ENCODE data around the gene GALK1. TPM values are rescaled to one million over a fixed set of nuclear protein-coding genes. Genes with fewer than 3 reads are reported as not detected.
A peak's percentile ranks its signal among the peaks of the same experiment; 100 is the strongest.

Gene GALK1
- total RNA-seq, 4 donors from 2014 or later, result 15.9 to 51.5 (median 28.5) TPM

- TF ChIP-seq CTCF (IDR thresholded peaks at IDR 0.05), result no peak
Observed at GRCh38 chr17:75776386-75777295, 11.6 kb upstream of the GALK1 start.

GRCh38 chr17:75774991-75775668, 10.1 kb upstream of the GALK1 start:
- no peak for TF ChIP-seq CTCF (IDR thresholded peaks at IDR 0.05)
- DNase-seq (ENCODE audit: low spot score), result no peak
- ATAC-seq (ENCODE audit: low FRiP score), result no peak

More at GRCh38 chr17:75776386-75777295, 11.6 kb upstream of the GALK1 start:
- ATAC-seq (ENCODE audit: low FRiP score), result no peak
- no peak for DNase-seq (ENCODE audit: low spot score)

- no peak for DNase-seq (ENCODE audit: low spot score)
- TF ChIP-seq CTCF (IDR thresholded peaks at IDR 0.05), result no peak
- ATAC-seq (ENCODE audit: low FRiP score), result no peak
Observed at GRCh38 chr17:75774471-75774990, 9.5 kb upstream of the GALK1 start.

GRCh38 chr17:75773808-75774470, 8.9 kb upstream of the GALK1 start:
- TF ChIP-seq CTCF (IDR thresholded peaks at IDR 0.05), result no peak
- no peak for DNase-seq (ENCODE audit: low spot score)
- ATAC-seq (ENCODE audit: low FRiP score), result no peak

- ATAC-seq (ENCODE audit: low FRiP score) (peak; percentile 19), DNase-seq (ENCODE audit: low spot score) (no peak)
- no peak for TF ChIP-seq CTCF (IDR thresholded peaks at IDR 0.05)
Observed at GRCh38 chr17:75773121-75773807, 8.3 kb upstream of the GALK1 start.
